Tongue (tissue), 2 donors: ENCODE data around the gene CENPP. TPM values are rescaled to one million over a fixed set of nuclear protein-coding genes. Genes with fewer than 3 reads are reported as not detected.
"Not testable (repeated sequence)": the region's sequence is repeated elsewhere in the genome, so short reads cannot be mapped to it uniquely, and the experiment has no call there.

Experiments used
- DNase-seq: peaks from one replicate; pipeline ENCODE4 v3.0.0-alpha.2; 2015
- total RNA-seq: library from RNA; depleted of rRNA; stranded (reverse); fragments of >200 nt; gene quantifications from one replicate; pipeline ENCODE4 v1.2.3, GENCODE V29; 2014

The CENPP gene
- total RNA-seq, 1 donor from 2014 or later, result 7.7 TPM

GRCh38 chr9:92545002-92545510 lies 219.3 kb downstream of the CENPP start:
- DNase-seq, result no peak

GRCh38 chr9:92547356-92547755 lies 221.6 kb downstream of the CENPP start:
- no peak for DNase-seq

DNA sequence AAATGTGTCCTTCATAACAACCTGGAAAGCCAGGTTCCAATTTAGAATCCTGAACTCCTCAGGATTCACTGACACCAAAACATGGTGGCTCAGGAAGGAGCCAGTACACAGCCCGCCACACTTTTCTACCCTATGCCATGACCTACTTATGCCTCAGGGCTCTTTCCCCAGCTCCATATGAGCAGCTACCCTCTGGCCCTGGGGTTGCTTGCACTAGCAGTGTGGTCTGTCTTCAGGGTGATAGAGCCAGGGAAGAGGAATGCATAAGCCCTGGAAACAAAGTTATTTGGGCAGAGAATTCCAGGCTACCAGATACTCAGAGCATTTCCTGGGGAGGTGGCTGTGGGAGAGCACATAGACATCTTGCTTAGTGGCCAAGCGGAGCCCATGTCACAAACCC lies 225.0 kb downstream of the CENPP start:
- DNase-seq, result no peak

GRCh38 chr9:92558612-92559374 lies 233.0 kb downstream of the CENPP start:
- no peak for DNase-seq

GRCh38 chr9:92561374-92562330 lies 235.9 kb downstream of the CENPP start:
- DNase-seq, result peak; percentile 59

DNA sequence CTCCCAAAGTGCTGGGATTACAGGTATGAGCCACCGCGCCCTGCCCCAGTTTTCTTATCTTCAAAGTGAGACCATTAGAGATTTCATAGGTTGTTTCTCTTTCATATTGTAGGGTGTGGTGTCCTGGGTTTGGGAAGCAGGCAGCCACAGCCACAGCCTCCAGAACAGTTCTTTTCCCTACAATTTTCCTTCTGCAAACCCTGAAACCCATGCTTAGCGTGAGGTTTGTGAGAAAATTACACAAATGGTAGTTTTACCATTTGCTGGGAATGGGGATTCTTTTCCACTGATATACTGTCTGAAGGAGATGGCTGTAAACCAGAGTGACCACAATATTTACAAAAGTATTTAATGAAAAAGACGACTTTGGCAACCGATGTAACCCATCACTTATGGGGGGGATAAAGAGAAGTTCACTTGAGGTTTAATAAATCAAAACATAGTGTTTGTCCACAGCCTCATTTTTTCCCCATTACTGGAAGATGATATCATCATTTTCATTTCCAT lies 236.8 kb downstream of the CENPP start:
- no peak for DNase-seq

DNA sequence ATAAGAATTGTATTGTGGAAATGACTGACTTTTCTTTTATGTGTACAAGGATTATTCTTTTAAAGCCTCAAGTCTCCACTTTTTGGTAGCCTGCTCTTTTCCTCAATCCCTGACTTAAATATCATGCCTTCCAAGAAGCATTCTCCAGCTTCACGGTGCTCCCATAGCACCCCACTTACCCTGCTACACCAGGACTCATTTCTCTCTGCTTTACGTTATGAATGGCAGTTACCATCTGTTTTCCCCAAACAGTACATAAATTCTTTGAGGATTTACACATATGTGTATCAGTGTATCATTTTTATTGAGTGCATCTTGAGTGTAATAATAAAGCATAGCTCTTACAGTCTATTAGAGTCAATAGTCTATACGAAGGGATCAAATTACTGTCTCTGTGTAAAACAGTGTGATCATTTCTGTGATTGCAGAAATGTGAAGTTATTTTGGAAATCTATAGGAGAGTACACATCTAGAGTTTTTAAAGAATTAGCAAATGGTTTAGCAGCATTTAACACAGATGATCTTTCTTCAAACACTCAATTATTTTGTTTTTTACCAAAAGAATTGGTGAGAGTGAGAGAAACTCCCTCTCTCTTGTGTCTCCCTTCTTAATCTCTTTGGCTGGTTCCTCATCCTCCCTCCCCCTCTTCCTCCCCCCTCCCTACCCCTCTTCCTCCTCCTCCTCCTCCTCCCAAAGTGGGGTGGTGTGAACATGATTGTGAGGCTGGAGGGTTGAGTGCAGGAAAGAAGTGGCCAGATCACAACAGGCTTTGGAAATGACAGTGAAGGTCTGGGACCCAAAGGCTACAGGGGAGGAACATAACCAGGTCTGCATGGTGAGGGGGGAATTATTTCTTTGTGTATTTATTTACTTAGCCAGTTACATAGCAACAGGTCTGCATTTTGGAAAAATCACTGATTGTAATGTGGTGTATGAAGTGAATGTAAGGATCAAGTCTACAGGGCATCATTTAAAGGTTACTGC lies 237.7 kb downstream of the CENPP start:
- peak; percentile 41 for DNase-seq

- no peak for DNase-seq
Measured at GRCh38 chr9:92564504-92564903, 238.8 kb downstream of the CENPP start.

DNA sequence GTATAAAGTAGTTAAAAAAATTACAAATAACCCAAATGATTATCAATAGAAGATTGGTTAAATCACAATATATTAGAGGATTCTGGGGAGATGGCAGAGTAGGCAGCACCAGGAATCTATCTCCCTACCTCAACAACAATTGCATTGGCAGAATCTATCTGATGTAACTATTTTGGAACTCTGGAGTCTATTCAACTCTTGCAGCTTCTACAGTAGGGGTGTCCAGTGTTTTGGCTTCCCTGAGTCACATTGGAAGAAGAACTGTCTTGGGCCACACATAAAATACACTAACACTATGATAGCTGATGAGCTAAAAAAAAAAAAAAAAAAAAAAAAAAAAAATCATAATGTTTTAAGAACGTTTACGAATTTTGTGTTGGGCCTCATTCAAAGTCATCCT lies 239.2 kb downstream of the CENPP start:
- no peak for DNase-seq

GRCh38 chr9:92571871-92572270 lies 246.1 kb downstream of the CENPP start:
- DNase-seq, result not testable (repeated sequence)

- DNase-seq, result not testable (repeated sequence)
Measured at GRCh38 chr9:92573612-92574011, 247.9 kb downstream of the CENPP start.

DNA sequence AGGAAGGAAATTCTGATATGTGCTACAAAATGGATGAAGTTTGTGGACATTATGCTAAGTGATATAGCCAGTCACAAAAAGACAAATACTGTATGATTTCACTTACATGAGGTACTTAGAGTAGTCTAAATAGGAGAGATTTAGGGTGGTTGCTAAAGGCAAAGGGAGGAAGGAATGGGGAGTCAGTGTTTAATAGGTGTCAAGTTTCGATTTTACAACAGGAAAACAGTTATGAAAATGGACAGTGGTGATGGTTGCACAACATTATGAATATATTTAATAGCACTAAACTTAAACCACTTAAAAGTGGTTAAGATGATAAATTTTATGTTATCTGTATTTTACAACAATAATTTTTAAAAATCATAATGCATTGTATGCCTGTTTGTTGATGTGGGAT lies 250.4 kb downstream of the CENPP start:
- DNase-seq, result no peak

DNA sequence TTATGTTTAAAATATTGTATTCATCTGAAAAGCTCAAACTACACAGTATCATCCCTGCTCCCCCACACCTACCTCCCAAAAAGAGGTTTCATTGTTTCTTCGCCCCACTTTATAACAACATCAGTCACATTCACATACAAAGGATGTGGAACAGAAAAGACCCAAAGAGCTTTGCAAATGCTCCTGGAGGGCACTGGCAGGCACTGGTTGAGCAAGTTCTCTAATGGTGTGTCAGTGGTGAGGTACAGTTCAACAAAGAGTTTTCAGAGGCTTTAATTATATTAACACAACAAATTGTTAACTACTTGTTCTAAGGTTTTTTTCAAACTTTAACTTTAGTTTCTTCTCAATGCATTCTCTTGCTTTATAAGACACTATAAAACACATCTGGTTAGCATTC lies 264.2 kb downstream of the CENPP start:
- no peak for DNase-seq

GRCh38 chr9:92590377-92590776 lies 264.6 kb downstream of the CENPP start:
- DNase-seq, result peak; percentile 91

DNA sequence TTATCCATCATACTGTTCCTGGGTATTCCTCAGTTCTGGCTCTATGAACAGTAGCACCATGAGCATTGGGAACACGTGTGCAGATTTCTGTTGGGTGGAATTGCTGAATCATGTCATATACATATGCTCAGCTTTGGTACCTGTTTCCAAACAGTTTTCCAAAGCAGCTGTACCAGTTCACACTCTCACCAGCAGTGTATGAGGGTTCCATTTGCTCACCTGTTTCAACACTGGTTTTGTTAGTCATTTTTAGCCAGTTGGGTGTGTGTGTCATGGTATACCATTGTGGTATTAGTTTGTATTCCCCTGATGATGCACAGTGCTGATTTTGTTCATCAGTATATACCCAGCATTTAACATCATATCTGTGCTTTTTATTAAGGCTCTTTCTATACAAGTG lies 266.8 kb downstream of the CENPP start:
- no peak for DNase-seq

- DNase-seq, result no peak
Measured at GRCh38 chr9:92592946-92593861, 267.5 kb downstream of the CENPP start.

- not testable (repeated sequence) for DNase-seq
Measured at GRCh38 chr9:92595075-92595474, 269.3 kb downstream of the CENPP start.

DNA sequence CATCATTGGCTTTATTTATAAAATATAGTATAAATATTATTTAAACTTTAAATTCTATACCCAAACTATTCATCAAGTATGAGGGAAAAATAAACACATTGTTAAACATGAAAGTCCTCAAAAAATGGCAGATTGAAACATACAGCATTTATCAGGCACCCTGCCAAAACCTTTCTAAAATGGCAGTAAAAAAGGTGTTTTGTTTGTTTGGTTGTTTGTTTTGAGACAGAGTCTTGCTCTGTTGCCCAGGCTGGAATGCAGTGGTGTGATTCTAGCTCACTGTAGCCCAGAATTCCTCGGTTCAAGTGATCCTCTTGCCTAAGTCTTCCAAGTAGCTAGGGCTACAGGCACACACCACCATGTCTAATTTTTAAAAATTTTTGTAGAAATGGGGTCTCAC lies 270.2 kb downstream of the CENPP start:
- DNase-seq, result peak; percentile 32

DNA sequence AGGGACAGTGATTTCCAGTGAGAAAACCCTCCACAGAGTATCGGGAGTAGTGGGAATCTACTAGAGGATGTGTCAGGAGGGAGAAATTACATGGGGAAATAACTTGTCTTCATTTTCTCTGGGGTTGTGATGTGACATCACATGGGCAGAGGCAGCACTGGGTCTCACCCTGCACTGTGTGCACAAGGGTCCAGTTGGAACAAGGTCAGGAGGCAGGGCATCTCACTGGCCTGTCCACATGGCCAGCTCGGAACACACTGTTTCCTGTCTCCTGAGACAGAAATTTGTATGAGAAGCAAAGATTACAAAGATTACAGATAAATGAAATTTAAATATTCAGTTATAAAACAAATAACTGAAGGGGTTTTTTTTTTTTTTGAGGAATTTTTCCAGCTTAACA lies 272.6 kb downstream of the CENPP start:
- DNase-seq, result no peak

DNA sequence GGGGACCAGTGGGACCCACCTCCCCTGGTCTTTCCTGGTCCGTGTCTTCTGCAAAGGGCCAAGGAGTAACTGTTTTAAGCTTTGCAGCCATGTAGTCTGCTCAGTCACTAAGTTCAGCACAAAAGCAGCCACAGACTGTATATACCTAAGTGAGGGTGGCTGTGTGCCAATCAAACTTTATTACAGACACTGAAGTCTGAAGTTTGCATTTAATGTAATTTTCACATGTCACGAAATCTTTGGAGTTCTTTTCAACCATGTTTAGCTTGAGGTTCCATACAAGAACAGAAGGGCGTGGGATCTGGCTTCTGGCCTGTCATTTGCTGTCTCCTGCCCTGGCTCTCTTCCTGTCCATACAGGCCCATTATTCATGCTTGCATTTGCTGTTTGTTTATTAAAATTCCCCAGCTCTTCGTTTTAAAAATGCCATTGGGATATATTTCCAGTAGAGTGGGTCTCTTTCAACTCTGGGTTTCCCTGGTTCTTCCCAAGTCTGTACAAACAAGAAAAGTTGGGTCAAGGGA lies 274.2 kb downstream of the CENPP start:
- peak; percentile 70 for DNase-seq
